Activated effector memory CD4-positive, alpha-beta T cell treated with anti-CD3 and anti-CD28 coated beads, Interleukin-2, amount 50 U/mL, for 16 hours (primary cell): ENCODE data around the gene METTL16.

Source experiments
- DNase-seq: peaks from one replicate; pipeline ENCODE4 v3.0.0-alpha.2; 2020

The METTL16 gene

GRCh38 chr17:2377659-2378058, 134.0 kb downstream of the METTL16 start:
- DNase-seq = no peak

- no peak for DNase-seq
Observed at GRCh38 chr17:2376107-2376506, 135.6 kb downstream of the METTL16 start.

- no peak for DNase-seq
Observed at GRCh38 chr17:2375406-2375805, 136.3 kb downstream of the METTL16 start.

DNA sequence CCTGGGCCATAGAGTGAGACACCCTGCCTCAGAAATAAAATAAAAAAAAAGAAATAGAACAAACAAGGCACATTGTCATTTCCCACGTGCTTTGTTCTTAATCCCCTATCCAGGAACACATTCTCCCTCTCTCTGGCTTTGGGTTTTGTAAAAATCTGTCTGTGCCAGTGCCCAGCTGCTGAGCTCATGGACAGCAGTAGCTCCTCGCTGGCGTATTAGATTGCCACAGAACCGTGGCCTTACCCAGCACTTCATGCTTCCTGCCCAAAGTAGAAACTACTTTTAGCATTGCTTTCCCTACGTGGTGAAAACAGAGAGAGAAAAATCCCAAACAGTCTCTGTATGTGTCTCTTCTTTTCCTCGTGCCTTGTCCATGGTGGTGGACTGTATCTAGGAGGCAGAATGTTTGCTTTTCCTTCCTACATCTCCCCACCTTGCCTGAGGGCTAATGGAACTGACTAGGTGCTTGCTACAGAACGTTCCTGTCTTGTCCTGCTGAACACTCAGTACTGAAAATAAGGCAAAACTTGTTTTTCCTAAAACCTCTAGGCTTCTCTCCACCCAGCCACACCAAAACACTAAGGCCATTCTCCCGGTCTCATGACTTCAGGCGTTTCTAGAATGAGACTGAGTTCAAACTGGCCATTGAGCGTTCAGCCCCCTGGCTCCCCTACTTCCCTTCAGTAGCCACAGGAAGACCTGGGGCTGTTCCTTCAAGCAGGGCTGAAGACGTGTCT, 137.0 kb downstream of the METTL16 start:
- DNase-seq = no peak

- DNase-seq = no peak
Observed at GRCh38 chr17:2373179-2373578, 138.5 kb downstream of the METTL16 start.

DNA sequence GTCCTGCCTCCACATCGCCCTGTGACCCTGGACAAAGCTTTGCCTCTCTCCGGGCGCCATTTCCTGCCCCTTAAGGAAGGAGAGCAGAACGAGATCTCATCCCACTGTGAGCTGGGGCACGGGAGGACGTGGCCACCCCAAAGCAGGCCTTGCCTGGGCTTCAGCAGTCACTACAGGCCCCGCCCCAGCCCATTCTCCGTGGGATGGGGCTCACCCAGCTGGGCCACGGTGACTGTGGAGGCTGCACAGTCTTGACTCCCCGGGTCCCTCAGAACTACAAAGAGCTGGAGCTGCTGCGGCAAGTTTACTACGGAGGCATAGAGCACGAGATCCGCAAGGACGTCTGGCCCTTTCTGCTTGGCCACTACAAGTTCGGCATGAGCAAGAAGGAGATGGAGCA, 139.0 kb downstream of the METTL16 start:
- DNase-seq = no peak

GRCh38 chr17:2372180-2372579, 139.5 kb downstream of the METTL16 start:
- DNase-seq = no peak

DNA sequence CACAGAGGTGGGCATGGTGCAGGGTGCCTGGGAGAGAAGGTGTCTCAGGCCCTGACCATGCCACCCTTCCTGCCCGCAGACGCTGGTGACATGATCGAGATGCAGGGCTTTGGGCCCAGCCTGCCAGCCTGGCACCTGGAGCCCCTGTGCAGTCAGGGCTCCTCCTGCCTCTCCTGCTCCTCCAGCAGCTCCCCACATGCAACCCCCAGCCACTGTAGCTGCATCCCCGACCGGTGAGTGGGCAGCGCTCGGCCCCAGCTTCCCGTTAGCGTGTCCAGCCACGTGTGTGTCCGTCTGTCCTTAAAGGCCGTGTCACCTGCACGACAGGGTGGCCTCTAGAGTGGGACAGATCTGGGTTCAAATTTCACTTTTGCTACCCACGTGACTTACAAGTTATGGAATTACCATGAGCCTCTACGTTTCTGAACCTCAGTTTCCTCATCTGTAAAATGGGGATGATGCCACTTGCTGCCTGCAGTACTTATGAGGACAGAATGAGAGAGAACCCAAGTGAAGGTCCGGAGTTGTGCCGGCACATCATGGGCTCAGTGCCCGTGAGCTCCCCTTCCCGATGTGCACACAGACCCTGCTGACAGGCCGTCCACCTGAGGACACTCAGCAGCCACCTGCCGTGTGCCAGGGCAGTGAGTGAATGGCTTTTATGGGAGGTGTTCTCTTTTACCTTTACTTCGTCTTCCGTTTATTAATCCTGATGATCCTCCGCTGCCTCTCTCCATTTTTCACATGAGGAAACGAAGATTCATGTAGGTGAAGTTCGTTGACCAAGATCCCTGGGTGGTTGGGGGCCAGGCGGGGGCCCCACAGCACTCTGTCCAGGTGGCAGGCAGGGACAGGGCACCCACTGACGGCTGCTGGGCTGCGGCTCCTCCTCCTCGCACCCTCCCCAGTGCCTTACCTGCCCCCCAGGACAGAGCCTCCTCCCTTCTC, 140.2 kb downstream of the METTL16 start:
- no peak for DNase-seq

DNA sequence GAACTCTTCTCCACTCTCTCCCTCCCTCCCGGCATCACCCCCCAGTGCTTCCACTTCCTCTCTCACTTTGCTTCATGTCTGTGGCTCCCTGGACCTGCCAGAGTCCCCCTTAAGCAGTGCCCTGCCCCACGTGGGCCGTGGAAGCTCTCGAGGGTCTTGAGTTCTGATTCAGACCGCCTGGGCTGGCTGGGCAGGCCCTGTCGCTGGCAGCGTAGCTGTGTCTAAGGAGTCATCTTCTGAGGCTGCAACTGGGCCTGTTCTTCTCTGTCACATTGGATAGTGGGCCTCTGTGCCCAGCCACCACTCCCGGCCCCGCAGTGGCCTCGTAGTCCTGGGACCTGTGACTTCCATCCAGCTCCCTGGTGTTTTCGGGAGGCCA, 141.5 kb downstream of the METTL16 start:
- no peak for DNase-seq

GRCh38 chr17:2369551-2370210, 142.0 kb downstream of the METTL16 start:
- DNase-seq = no peak

DNA sequence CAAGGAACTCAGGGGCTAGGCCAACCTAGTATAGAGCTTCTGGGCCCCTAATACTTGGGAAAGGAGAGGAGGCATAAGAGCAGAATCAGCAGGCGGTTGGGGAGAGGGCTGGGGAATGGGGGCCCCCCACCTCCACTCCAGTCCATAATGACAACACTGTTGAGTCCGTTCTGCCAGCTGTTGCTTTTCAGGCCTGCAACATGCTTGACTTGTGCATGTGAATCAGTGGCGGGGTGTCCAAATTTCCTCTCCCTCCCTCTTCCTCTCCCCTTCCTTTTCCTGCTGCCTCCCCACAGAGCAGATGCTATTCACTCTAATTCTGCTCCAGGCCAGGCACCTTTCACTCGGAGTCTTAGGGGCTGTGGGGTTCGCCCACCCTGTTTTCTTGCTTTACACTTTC, 142.6 kb downstream of the METTL16 start:
- no peak for DNase-seq

GRCh38 chr17:2368359-2368758, 143.3 kb downstream of the METTL16 start:
- DNase-seq = no peak

DNA sequence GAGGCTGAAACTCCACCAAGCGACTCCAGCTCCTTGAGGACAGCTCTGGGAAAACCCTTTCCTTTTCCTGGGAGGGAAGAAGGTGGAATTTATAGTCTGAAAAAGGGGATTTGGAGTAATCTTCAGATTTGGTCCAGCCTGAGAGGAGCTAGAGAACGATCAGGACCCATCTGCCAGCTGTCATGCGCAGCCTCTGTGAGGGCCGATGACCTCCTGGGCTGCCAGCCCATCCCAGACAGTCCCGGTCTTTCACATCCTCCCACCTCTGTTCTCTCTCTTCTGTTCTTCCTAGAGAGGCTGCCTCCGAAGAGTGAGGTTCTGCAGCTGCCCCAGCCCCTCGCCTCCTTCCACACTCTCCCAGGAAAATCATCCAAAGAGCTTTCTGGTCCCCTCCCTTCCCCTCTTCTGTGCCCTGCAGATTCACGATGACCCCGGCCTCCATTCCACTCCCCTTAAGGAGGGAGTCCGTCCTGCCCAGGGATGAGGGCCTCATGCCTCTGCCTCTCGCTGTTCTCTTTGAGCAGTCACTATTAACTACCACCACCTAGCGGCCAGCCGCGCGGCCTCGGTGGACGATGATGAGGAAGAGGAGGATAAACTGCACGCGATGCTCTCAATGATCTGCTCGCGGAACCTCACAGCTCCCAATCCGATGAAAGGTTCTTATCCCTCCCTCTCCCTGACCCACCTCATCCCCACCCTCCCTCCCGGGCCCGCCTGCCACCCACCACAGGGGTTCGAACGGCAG, 144.8 kb downstream of the METTL16 start:
- no peak for DNase-seq
